K562 (cell line): Measurements from ENCODE around the gene RSPRY1. TPM values are rescaled to one million over a fixed set of nuclear protein-coding genes. Genes with fewer than 3 reads are reported as not detected.

Experiments
- GTF2A2 ChIP-seq: IDR thresholded peaks from 2 replicates; pipeline ENCODE4 v1.6.1; 2016; ENCODE audit warnings: mild to moderate bottlenecking, missing genetic modification characterization, missing compliant biosample characterization
- NR2F6 ChIP-seq: fragments of 450-650 bp; formaldehyde crosslinking; IDR thresholded peaks from 2 replicates; pipeline ENCODE4 v1.4.0; 2020; ENCODE audit warnings: mild to moderate bottlenecking
- ZNF785 ChIP-seq: fragments of 250-450 bp; sonication (Bioruptor Pico); IDR thresholded peaks from 2 replicates; pipeline ENCODE4 v1.4.0; 2020; ENCODE audit warnings: mild to moderate bottlenecking
- polyA plus RNA-seq, 8 experiments: library from polyadenylated mRNA; depleted of rRNA in 4 of 8; stranded (reverse) in 5 of 8; unstranded in 3 of 8; fragments of >200 nt; fragmentation: Nextera tagmentation in 2 of 8; fragmentation: Illumina TruSeq in 1 of 8; extraction: Ambion mirVana in 2 of 8; extraction: Trizol in 1 of 8; gene quantifications; 2 replicates each; pipeline versions ENCODE4 v1.2.1 to v1.2.3, GENCODE V29; 2011 to 2014; ENCODE audit warnings: inconsistent platforms in 1 of 8, missing spikeins in 1 of 8
- total RNA-seq, 7 experiments: library from RNA; depleted of rRNA in 6 of 7; stranded (reverse); fragments of >200 nt in 6 of 7; fragmentation: Illumina TruSeq in 2 of 7; extraction: Trizol in 2 of 7; gene quantifications; 2 replicates each; pipeline versions ENCODE4 v1.2.1 to v1.2.3, GENCODE V29; 2011 to 2021; ENCODE audit warnings: low replicate concordance in 1 of 7
- TF ChIP-seq, protein P1 (sequence below), 2 experiments: fragments of 450-650 bp in 1 of 2; sonication (generic) in 1 of 2; formaldehyde crosslinking in 1 of 2; IDR thresholded peaks; 2 replicates each; pipeline versions ENCODE4 v1.7.1 to v1.9.0; 2016 to 2022; ENCODE audit warnings: inconsistent platforms in 1 of 2, mild to moderate bottlenecking in 1 of 2, missing genetic modification reagents in 1 of 2
- TF ChIP-seq, protein P2 (sequence below): fragments of 450-650 bp; IDR thresholded peaks from 2 replicates; pipeline ENCODE4 v1.6.1; 2016
- TF ChIP-seq, protein P3 (sequence below), 2 experiments: fragments of 450-650 bp in 1 of 2; sonication (generic) in 1 of 2; formaldehyde crosslinking in 1 of 2; IDR thresholded peaks in 1 of 2; conservative IDR thresholded peaks in 1 of 2; 2 replicates each; pipeline versions ENCODE4 v1.6.1 to v1.8.1; 2016 to 2023; ENCODE audit warnings: mild to moderate bottlenecking in 2 of 2, moderate library complexity in 2 of 2, inconsistent platforms in 1 of 2, missing genetic modification reagents in 1 of 2
- TF ChIP-seq, protein P4 (sequence below), 2 experiments: fragments of 250-450 bp in 1 of 2; fragments of 450-650 bp in 1 of 2; sonication (Bioruptor Pico) in 1 of 2; IDR thresholded peaks; 2 replicates each; pipeline versions ENCODE4 v1.6.1 to v1.8.0; 2016 to 2021; ENCODE audit warnings: mild to moderate bottlenecking in 2 of 2, moderate library complexity in 2 of 2, missing compliant biosample characterization in 1 of 2, missing genetic modification characterization in 1 of 2
- TF ChIP-seq, protein P5 (sequence below), 3 experiments: fragments of 200-800 bp in 1 of 3; sonication (Bioruptor generic) in 1 of 3; sonication (generic) in 1 of 3; formaldehyde crosslinking in 1 of 3; IDR thresholded peaks; 2 replicates each; pipeline versions ENCODE4 v1.6.1 to v1.8.0; 2016 to 2022; ENCODE audit warnings: mild to moderate bottlenecking in 2 of 3, missing compliant biosample characterization in 2 of 3, missing genetic modification characterization in 2 of 3, missing genetic modification reagents in 1 of 3

Gene RSPRY1
- total and polyA plus RNA-seq, 9 of the 15 experiments (the other 6 are each of a cell fraction or from before 2014, with no cell fraction given): 10.2 to 27.8 (median 20.8) TPM

DNA sequence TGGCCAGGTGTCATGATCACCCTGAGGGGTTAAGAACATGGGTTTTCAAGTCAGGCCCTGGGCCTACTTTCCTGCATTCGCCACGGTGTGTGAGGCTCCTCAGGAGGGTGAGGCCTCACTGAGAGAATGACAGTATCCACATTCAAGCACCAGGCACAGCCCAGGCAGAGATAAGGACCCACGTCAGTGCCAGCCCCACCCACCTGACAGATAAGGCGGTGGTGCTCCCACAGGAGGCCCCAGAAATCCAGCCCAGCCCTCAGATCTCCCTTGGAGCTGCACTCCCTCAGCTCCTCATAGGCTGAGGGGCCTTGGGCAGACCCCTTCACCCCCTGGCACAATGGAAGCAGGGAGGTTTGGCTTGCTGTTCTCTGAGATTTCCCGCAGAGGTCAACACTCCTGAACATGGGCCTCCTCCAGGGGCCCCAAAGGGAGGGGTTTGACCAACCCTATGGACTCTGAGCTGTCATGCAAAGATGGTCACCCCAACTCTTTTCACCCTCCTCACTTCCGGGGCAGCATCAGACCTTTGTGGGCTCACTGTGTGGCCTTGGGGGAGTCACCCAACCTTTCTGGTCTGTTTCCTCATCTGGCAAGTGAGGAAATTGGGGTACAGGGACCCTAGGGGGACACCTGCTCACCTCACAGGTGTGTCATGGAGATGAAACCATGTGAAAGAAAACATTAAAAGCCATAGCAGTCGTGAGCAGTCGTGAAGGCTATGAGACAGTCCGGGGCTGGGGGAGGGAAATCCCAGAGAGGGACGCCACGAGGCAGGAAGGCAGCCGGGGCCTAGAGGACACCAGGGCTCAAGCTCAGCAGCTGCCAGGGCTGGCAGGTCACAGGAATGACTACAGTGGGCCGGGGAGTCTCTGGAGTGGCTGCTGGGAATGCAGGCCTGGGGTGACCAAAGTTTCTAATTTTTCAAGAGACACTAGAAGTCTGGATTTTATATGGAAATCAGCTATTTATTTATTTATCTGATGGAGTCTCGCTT lies 83.0 kb downstream of the RSPRY1 start (continued):
- TF ChIP-seq, protein P1, sequence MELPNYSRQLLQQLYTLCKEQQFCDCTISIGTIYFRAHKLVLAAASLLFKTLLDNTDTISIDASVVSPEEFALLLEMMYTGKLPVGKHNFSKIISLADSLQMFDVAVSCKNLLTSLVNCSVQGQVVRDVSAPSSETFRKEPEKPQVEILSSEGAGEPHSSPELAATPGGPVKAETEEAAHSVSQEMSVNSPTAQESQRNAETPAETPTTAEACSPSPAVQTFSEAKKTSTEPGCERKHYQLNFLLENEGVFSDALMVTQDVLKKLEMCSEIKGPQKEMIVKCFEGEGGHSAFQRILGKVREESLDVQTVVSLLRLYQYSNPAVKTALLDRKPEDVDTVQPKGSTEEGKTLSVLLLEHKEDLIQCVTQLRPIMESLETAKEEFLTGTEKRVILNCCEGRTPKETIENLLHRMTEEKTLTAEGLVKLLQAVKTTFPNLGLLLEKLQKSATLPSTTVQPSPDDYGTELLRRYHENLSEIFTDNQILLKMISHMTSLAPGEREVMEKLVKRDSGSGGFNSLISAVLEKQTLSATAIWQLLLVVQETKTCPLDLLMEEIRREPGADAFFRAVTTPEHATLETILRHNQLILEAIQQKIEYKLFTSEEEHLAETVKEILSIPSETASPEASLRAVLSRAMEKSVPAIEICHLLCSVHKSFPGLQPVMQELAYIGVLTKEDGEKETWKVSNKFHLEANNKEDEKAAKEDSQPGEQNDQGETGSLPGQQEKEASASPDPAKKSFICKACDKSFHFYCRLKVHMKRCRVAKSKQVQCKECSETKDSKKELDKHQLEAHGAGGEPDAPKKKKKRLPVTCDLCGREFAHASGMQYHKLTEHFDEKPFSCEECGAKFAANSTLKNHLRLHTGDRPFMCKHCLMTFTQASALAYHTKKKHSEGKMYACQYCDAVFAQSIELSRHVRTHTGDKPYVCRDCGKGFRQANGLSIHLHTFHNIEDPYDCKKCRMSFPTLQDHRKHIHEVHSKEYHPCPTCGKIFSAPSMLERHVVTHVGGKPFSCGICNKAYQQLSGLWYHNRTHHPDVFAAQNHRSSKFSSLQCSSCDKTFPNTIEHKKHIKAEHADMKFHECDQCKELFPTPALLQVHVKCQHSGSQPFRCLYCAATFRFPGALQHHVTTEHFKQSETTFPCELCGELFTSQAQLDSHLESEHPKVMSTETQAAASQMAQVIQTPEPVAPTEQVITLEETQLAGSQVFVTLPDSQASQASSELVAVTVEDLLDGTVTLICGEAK (IDR thresholded peaks at IDR 0.05): no peak
- TF ChIP-seq, protein P1 (CRISPR knock-in tag; IDR thresholded peaks at IDR 0.05): no peak
- no peak for TF ChIP-seq ZNF785 (CRISPR knock-in tag)
- TF ChIP-seq, protein P2, sequence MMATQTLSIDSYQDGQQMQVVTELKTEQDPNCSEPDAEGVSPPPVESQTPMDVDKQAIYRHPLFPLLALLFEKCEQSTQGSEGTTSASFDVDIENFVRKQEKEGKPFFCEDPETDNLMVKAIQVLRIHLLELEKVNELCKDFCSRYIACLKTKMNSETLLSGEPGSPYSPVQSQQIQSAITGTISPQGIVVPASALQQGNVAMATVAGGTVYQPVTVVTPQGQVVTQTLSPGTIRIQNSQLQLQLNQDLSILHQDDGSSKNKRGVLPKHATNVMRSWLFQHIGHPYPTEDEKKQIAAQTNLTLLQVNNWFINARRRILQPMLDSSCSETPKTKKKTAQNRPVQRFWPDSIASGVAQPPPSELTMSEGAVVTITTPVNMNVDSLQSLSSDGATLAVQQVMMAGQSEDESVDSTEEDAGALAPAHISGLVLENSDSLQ: peak; percentile 74
- no peak for TF ChIP-seq NR2F6 (CRISPR knock-in tag)
- TF ChIP-seq GTF2A2: no peak; the same call in 1 of the 2 replicates
- TF ChIP-seq, protein P3, sequence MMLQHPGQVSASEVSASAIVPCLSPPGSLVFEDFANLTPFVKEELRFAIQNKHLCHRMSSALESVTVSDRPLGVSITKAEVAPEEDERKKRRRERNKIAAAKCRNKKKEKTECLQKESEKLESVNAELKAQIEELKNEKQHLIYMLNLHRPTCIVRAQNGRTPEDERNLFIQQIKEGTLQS (IDR thresholded peaks at IDR 0.05): no peak; the same call in 1 of the 2 replicates
- TF ChIP-seq, protein P3 (CRISPR knock-in tag; conservative IDR thresholded peaks at IDR 0.05): no peak
- TF ChIP-seq, protein P4, sequence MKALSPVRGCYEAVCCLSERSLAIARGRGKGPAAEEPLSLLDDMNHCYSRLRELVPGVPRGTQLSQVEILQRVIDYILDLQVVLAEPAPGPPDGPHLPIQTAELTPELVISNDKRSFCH (CRISPR knock-in tag; IDR thresholded peaks at IDR 0.05): no peak
- TF ChIP-seq, protein P4 (tag; IDR thresholded peaks at IDR 0.05): no peak; the same call in 1 of the 2 replicates
- TF ChIP-seq, protein P5, sequence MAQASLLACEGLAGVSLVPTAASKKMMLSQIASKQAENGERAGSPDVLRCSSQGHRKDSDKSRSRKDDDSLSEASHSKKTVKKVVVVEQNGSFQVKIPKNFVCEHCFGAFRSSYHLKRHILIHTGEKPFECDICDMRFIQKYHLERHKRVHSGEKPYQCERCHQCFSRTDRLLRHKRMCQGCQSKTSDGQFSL (CRISPR knock-in tag; IDR thresholded peaks at IDR 0.05): peak; percentile 27; the same call in 1 of the 2 replicates
- TF ChIP-seq, protein P5 (tag; IDR thresholded peaks at IDR 0.05): no peak
